HepG2 (cell line): Measurements from ENCODE around the gene ZNF285. TPM values are rescaled to one million over a fixed set of nuclear protein-coding genes. Genes with fewer than 3 reads are reported as not detected.
A peak's percentile ranks its signal among the peaks of the same experiment; 100 is the strongest.

Experiments
- FOXA3 ChIP-seq: IDR thresholded peaks from 2 replicates; pipeline ENCODE4 v1.6.1; 2016; ENCODE audit warnings: missing genetic modification reagents, missing compliant biosample characterization
- HIC2 ChIP-seq: sonication (generic); formaldehyde crosslinking; IDR thresholded peaks from 2 replicates; pipeline ENCODE4 v1.9.0; 2022; ENCODE audit warnings: low read depth, missing genetic modification reagents
- HOMEZ ChIP-seq: IDR thresholded peaks from 2 replicates; pipeline ENCODE4 v1.6.1; 2016; ENCODE audit warnings: low read depth
- HOXA9 ChIP-seq: sonication (generic); formaldehyde crosslinking; IDR thresholded peaks from 2 replicates; pipeline ENCODE4 v1.8.1; 2022; ENCODE audit warnings: missing genetic modification reagents, mild to moderate bottlenecking, moderate library complexity, borderline replicate concordance
- PRDM15 ChIP-seq: sonication (generic); formaldehyde crosslinking; IDR thresholded peaks from 2 replicates; pipeline ENCODE4 v1.4.0; 2020; ENCODE audit warnings: missing genetic modification reagents
- REL ChIP-seq: sonication (generic); formaldehyde crosslinking; conservative IDR thresholded peaks from 2 replicates; pipeline ENCODE4 v1.8.0; 2022; ENCODE audit warnings: mild to moderate bottlenecking, missing genetic modification reagents, moderate library complexity
- TBL1XR1 ChIP-seq: fragments of 150-350 bp; IDR thresholded peaks from 2 replicates; pipeline ENCODE4 v1.6.1; 2014; ENCODE audit warnings: borderline replicate concordance, low read length; ENCODE audit not compliant: partially characterized antibody
- TFDP1 ChIP-seq: IDR thresholded peaks from 2 replicates; pipeline ENCODE4 v1.6.1; 2016; ENCODE audit warnings: missing compliant biosample characterization, missing genetic modification reagents, borderline replicate concordance
- ZNF318 ChIP-seq: sonication (generic); formaldehyde crosslinking; IDR thresholded peaks from 2 replicates; pipeline ENCODE4 v1.4.0; 2020; ENCODE audit warnings: mild to moderate bottlenecking, missing genetic modification reagents
- ZNF556 ChIP-seq: sonication (generic); formaldehyde crosslinking; IDR thresholded peaks from 2 replicates; pipeline ENCODE4 v1.4.0; 2020; ENCODE audit warnings: mild to moderate bottlenecking, missing genetic modification reagents, borderline replicate concordance
- ZNF768 ChIP-seq: sonication (generic); formaldehyde crosslinking; IDR thresholded peaks from 2 replicates; pipeline ENCODE4 v1.4.0; 2020; ENCODE audit warnings: missing genetic modification reagents
- polyA plus RNA-seq, 8 experiments: library from polyadenylated mRNA; depleted of rRNA in 3 of 8; stranded (reverse) in 7 of 8; unstranded in 1 of 8; fragments of >200 nt; fragmentation: Illumina TruSeq in 4 of 8; extraction: Trizol in 4 of 8; gene quantifications; 2 replicates each; pipeline versions ENCODE4 v1.2.1 to v1.2.3, GENCODE V29; 2011 to 2016; ENCODE audit warnings: low read depth in 4 of 8, missing spikeins in 1 of 8, mixed read lengths in 1 of 8; ENCODE audit not compliant: insufficient read depth in 1 of 8
- total RNA-seq, 5 experiments: library from RNA; depleted of rRNA; stranded (reverse); fragments of >200 nt; fragmentation: Illumina TruSeq; extraction: Trizol; gene quantifications; 2 replicates each; pipeline ENCODE4 v1.2.3, GENCODE V29; 2016; ENCODE audit warnings: low read depth in 1 of 5

ZNF285 gene
- total and polyA plus RNA-seq, 2 of the 13 experiments (the other 11 are each of a cell fraction or from before 2014, with no cell fraction given) = 0.82 to 1.7 TPM

GRCh38 chr19:44356383-44357111, 44.9 kb downstream of the ZNF285 start, which contains the start of gene ZNF112 (continued):
- TF ChIP-seq HOMEZ (CRISPR knock-in tag) = peak; percentile 23; the same call in 1 of the 2 replicates
- no peak for TF ChIP-seq HOXA9 (CRISPR knock-in tag)
- TF ChIP-seq ZNF768 = no peak
- no peak for TF ChIP-seq ZNF318 (CRISPR knock-in tag)
- peak; percentile 55 for TF ChIP-seq TBL1XR1
- TF ChIP-seq HIC2 = no peak
- no peak for TF ChIP-seq REL (CRISPR knock-in tag)
- TF ChIP-seq ZNF556 (CRISPR knock-in tag) = no peak
- 0 out of 2 replicates have a peak, but pooled peaks have one; percentile 19 for TF ChIP-seq FOXA3 (CRISPR knock-in tag)
- TF ChIP-seq PRDM15 (CRISPR knock-in tag) = no peak; the same call in 1 of the 2 replicates
- TF ChIP-seq TFDP1 = peak; percentile 22; the same call in 1 of the 2 replicates
